GM21619 (cell line): ENCODE data around the gene SUSD3.

Experiments
- ATAC-seq: cut with Tn5 transposase; IDR thresholded peaks from one replicate; pipeline ENCODE4 v1.9.1; 2021; ENCODE audit not compliant: unreplicated experiment

Gene SUSD3

DNA sequence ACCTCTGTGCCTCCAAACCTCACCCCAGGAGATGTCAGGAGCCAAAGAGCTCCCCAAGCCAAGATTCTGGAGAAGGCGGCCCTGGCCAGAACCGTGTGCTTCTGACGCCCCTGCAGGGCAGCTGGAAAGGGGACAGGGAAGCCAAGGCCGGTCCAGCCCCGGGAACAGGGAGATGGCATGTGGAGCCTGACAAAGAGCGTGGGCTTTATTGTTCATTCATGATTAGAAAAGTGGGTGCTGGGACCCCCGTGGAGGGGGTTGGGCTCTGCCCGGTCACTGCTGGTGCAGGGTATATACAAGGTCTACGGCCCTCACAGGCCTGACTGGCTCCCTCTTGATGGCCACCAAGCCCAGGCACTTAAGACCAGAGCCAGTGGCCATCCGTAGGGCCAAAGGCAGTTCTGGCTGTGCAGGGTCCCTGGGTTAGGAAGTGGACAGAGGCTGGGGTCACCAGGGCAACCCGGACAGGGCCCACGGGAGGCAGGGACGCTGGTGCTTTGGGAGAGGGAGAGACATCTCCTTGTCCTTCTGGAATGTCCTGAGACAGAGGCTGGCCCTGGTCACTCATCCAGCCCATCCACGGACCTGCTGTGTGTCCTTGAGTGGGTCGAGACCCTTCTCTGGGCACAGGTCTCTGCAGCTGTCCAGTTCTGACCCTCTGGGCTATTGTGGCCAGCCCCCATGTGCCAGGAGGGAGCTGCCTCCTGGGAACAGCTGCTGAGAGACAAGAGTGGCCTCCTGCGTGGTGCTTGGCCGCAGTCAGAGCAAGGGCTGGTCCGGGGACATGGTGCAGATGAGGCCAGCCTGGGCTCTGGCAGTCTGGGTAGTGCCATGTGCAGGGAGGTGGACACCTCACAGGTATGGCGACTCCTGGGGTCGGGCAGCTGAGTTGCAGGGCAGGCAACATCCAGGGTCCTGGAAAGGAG lies 63.1 kb downstream of the SUSD3 start:
- no peak for ATAC-seq

DNA sequence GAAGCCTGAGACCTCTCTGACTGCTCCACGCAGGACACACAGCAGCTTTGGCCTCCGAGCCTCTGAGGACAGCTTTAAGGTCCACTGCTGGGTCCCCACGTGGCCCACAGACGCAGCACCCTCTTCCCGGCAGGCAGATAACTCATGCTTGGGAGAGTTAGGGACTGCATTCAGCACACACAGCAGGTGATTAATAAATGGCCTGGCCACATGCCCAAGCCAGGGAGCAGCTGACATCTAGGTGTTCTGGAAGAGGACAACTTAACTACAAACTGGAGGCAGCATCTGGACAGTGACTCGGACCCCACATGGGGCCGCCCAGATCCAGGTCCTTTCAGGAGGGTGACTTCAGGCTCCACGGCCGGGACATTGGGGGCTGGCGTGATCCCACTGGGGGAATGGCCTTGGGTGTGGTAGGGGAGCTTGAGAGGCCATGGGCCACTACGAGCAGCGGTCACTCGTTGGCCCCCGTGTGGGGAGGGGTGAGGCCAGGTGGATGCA lies 64.3 kb downstream of the SUSD3 start:
- no peak for ATAC-seq

DNA sequence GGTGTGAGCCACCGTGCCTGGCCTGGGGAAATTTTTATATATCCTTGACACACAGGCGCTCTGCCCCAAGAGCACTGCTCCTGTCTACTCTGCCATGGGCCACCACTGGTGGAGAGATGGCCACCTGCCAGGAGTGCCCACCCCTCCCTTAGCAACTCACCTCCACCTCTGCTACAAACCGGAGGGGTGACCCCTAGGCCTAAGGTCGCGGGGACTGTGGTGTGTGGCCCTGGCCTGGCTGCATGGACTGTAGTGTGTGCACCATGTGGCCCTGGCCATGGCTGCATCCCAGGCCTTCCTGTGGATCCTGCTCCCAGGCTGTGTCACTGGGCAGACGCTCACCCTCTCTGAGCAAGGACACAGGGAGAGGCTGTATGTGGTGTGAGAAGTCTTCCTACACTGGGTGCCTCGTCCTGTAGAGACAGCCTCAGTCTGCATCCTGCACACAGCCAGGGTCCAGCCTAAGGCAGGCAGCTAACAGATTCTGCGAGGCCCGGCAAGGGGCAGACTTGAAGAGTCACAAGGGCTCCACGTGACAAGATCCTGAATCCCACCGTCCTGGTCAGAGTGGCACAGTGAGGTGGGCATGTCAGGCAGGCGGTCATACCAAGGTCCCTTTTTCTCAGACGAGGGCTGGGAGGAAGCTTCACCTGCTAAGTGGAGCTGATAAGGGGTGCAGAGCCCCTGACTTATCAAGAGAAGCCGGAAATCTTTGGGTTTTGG lies 65.2 kb downstream of the SUSD3 start:
- no peak for ATAC-seq

DNA sequence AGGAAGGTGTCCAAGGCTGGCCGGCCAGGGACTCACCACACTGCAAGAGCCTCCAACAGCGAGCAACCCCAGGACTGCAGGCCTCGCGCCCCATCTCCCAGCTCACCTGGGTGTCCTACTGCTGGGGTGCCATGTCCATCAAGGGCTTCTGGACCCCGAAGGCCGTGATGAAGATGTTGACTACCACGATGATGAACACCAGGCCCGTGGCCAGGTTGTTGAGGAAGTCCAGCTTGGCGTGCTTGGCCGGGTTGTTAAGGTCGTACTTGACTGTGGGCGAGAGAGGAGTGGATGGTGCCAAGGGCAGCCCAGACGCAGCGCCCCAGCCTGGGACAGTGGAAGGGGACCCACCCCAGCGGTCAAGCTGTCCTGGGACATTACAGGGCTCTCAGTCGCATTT lies 66.3 kb downstream of the SUSD3 start:
- no peak for ATAC-seq

DNA sequence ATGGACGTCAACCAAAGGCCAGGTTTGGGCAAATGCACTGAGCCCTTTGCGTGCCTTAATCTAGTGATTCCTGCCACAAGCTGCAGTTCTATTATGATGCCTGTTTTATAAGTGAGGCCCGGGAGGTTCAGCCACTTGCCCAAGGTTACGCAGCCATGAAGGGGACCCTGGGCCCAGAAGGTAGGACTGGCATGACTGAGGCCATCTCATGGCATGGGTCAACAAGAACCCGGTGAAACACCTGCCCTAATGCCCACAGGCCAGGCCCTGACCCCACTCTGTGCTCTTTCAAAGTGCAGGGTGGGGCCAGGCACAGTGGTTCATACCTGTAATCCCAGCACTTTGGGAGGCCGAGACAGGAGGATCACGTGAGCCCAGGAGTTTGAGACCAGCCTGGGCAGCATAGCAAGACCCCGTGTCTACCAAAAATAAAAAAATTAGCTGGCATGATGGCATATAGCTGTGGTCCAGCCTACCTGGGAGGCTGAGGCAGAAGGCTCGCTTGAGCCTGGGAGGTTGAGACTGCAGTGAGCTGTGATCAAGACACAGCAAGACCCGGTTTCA lies 66.9 kb downstream of the SUSD3 start:
- ATAC-seq = no peak

DNA sequence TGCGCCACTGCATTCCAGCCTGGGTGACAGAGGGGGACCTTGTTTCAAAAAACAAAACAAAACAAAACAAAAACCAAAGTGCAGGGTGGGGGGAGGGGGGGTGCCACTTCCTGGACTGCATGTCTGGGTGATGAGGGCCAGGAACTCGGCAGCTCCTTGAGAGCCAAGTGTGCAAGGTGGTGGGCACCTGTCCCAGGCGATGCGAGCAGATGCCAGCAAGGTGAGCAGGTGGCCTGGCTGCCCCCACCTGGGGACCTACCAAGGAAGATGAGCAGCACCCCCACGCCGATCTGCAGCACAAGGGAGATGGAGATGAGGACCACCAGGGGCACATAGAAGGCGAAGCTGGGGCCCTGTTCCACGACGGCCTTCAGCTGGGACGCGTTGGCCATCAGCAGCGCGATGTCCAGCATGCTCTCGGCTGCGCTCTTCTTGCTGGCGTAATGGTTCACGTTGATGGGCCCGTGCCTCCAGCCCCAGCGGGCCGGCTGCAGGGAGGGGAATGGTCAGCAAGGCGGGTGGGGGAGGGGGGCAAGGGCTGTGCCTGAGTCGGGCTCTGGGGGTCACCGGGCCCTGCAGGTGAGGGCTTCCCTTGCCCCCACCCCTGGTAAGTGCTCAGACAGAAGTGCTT lies 67.8 kb downstream of the SUSD3 start:
- ATAC-seq = no peak

DNA sequence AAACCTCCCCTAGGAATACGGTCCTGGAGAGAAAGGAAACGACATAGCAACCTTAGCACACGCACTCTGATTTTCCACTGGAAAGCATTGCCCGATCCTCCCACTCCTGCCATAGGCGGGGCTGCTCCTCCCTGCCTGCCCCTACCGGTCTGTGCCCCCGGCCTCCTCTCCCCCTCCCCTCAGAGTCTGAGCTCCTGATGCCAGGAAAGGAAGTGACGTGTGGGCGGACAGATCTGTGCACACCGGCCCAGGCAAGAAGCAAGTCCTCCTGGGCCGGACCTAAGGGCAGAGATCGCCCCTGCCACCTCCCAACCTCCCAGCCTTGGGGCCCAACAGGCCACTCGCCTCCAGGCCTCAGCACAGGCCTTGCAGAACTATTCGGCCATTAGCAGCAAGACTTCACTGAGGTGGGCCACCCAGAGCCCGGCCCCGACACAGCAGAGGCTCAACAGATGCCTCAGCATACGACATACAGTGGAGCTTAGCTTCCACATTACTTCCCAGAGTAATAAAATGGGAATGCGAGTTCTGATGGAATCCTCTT lies 68.4 kb downstream of the SUSD3 start:
- ATAC-seq = no peak

DNA sequence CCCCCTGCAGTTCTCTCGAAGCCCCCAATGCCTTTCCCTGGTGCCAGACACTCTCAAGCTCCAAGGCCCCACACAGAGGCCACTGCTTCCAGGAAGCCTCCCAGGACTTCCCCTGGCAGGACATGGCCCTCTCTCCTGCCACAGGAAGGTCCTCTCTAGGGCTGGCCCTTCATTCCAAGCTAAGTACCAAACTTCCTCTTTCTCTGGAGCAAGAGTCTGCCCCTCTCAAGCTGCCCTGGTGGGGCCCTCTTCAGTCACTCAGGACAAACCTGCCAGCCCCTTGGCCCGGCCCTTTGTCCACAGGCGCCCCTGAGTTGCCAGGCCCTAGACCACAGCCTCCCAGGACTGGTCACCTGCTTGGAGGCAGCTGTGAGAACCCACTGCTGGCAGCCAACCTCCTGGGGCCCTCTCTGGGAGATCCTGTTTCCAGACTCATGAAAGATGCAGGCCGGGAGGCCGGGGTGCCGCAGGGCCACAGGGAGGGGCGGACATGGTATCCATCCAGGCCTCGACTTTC lies 69.0 kb downstream of the SUSD3 start:
- ATAC-seq = no peak

DNA sequence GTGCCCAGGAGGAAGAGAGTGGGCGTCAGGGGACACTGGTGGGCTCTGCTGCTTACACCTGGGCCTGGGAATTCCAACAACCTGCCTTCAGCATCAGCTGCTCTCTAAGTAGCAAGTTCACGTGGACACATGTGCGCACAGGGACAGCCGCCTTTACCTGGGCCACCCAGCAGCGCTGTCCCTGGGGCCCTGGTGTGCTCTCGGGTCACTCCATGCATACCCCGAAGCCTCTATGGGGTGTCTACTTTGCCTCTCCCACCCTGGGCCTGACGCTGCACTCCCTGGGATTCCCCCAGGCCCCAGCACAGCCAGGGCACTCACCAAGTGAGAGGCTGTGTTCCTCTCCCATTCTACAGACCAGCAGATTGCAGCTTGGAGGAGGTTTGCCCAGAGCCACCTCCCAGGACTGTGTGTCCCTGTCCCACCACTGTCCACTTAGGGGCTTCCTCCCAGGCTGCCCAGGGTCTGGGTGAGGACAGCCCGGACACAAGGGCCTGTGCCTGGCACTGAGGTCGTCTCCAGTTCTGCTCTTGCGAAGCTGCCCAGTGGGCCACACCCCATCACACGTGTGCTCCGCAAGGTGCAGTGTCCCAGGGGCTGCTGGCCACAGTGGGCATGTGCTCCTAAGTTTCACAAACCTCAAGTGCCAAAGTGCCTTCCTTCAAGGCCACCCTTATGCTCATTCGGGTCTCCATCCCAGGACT lies 69.7 kb downstream of the SUSD3 start:
- no peak for ATAC-seq

DNA sequence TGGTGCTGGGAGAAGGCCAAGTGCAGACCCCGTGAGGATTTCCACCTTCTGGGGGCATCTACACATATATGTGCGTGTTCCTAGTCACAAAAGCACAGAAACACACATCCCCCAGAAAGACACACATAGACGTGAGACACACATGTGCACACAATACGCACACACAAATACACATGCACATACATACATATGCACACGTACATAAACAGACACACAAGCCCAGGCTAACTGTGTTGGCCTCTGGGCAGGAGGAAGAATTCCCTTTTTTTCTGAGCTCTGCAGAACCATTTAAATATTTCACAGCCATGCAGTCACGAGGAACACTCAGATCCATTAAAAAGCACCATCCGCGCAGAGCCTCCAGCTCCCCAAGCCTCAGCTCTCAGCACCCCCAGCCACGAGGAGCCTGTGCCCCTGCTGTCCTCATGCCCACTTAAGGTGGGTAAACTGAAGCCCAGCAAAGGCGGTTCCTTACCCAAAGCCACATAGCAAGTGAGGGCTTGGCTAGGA lies 70.3 kb downstream of the SUSD3 start:
- no peak for ATAC-seq

DNA sequence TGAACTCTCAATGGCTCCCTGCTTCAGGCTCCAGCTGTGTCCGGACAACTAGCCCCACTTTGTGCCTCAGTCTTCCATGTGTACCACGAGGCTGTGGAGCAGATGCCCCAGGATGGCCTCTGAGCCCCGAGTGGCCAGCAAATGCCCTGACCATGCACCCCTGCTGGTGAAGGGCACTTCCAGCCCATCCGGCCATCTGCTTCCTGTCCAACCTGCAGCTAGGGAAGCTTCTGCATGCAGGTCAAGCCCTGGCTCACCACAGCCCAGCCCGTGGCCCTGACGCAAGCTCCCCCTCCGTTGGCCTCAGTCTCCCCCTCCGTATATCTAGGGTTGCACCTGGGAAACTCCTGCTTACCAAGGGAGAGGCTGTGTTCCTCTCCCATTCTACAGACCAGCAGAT lies 70.8 kb downstream of the SUSD3 start:
- ATAC-seq = no peak

DNA sequence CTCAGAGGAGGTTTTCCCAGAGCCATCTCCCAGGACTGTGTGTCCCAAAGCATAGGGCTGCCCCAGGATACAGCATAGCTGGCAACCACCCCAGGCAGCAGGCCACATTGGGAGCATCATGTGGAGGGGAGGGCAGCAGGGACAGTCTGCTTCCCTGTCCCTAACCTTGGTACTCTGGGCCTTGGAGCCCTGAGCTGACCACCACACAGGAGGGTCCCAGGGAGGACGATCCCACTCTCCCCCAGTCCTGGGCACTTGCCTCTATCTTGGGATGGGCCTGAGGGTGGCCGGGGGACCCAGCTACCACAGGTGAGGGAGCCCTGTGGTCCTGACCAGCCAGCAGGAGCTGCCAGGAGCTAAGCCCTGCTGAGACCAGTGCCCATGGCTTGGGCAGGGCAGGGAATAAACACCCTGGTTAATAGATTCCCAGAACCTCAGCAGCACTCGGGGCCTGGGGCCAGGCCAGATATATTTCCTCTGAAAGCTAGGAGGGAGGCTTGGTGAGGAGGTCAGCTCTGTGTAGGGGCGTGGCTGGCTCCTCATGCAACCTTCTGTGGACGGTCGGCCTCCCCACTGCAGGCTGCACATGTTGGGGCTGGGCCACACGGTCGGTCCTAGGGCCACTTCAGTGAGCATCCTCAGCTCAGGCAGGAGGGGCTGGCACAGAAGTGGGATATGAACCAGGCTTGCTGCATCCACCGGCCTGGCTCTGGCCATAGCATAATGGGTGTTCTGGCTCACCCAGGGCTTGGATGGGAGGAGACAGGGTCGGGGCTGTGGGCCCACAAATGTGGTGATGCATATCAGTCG lies 71.4 kb downstream of the SUSD3 start:
- no peak for ATAC-seq

DNA sequence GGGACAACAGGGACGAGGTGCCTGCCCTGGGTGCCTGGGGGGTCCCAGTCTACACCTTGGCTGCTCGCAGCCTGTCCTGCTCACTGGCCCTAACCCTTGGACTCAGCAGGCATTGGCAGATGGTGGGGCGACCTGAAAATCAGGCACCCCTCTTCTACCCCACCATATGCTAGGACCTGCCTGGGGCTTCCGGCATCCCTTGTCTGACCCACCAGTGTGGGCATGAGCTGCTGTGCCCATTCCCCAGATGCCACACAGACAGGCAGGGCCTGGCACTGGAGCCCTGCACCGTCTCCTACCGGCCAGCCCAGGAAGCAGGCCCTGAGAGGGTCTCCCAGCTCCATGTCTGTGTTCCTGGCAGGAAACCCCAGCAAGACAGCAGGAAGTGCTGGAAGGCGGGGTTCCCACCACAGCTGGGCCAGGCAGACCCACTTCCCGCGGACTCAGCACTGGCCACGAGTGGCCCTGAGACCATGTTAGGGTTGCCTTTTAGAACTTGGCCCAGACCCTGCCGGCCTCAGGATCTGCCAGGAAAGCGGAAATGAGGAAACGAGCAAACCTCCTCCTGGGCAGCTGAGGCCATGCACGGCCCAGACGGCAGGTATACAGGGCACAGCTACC lies 72.5 kb downstream of the SUSD3 start:
- no peak for ATAC-seq

DNA sequence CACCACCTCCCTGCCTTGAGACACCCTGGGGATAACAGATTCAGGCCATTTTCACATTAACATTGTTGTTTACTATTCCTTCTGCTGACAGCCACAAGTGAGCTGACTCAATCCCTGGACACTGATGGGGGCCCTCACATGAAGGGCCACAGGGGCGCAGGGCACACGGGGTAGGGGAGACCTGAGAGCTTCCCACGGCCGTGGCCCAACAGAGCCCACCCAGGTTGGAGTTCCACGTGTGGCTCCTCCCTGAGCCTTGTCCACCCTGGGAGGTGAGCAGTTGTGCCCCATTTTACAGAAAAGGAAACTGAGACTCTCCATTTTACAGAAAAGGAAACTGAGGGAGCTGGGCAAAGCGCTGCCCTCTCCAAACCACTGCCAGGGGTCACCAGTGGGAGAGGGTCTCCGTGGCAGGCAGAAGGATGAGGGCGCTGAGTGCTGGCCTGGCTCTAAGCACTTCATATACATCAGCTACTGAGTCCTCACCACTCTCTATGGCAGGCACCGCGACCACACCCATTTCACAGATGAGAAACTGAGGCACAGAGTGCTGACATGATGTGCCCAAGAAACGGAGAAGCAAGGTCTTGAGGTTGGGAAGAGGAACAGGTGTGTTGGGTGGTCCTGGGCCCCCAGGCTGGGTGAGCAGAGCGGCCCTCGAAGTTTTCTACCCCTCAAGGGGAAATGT lies 73.2 kb downstream of the SUSD3 start:
- no peak for ATAC-seq

DNA sequence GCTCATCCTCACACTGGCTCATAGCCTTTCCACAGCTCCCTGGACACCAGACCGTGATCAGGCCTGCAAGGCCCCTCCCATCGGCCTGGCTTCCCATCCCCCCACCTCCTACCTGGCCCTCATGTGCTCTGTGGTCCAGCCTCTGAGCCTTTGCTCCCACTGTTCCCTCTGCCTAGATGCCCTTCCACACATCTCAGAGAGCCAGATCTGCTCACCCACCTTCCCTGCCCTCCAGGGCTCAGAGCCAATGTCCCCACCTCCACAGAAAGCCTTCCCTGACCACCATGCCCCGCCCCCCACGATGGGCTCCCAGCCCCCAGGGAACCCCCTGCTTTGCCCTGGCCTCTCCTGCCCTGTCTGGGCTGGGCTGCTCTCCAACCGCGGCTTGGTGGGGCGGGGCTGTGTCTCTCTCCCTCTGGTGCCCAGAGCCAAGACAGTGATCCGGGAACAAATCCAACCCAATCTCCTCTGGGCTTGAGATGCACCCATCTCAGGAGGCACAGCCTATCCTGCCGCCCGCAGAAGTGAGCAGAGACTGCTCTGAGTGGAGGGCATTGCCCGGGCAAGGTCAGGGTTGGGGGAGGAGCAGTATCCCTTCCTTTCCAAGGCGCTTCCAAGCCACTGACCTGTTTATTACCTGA lies 73.9 kb downstream of the SUSD3 start:
- ATAC-seq = no peak

DNA sequence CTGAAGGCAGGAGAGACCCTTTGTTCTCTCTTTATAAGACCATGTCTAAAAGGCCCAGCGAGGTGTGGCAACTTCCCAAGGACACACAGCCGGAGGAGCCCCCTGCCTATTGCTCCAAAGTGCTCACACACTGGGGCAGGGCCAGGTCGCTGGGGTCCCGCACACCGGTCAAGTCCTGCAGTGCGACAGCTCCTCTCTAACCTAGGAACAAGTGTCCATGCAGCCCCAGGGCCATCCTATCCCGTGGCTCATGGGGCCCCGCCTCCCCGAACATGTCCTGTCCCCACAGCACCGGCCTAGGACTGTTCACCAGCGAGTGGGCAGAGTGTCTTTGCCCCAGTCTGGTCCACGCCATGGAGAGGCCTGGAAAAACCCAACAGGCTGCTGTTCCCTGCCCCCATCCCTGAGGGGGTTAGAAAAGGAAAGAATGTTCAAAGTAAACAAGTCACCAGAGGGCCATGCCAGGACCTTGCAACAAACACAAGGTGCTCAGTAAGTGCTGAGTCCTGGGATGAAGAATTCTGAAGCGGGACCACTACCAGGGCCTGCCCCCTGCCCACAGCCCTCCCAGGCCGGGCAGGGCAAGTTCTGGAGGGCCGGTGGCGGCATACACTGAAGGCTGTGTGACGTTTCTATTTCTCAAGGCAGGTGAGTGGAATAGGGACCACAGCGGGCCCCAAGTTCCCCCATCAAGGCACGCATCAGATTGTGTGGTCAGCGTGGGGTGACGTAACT lies 74.6 kb downstream of the SUSD3 start:
- peak; percentile 32 for ATAC-seq

DNA sequence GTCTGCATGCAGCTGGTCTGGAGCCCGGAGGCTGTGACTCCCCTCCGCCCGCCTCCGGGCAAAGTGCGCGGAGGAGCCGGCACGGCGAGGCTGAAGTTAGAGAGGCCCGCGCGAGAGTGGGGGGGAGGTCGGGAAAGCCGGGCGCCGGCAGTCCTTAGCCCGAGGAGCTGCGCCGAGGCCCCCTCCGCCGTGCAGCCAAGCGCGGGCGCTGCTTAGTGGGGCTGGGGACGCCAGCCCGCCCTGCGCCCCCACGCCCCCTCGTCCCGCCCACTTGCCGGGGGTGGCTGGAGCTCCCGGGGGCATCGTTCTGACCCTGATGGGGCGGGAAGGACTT lies 75.1 kb downstream of the SUSD3 start:
- ATAC-seq = no peak
